Epithelial cell of proximal tubule (primary cell): ENCODE data around the gene VWA5A. TPM values are rescaled to one million over a fixed set of nuclear protein-coding genes. Genes with fewer than 3 reads are reported as not detected.

Experiments used
- DNase-seq: peaks from one replicate; pipeline ENCODE4 v3.0.0-alpha.2; 2011; ENCODE audit warnings: low read depth
- H3K4me3 ChIP-seq: 2 replicates; pipeline ENCODE4 v1.5.1; 2011; ENCODE audit warnings: low read depth, mild to moderate bottlenecking, low read length
- total RNA-seq: library from RNA; depleted of rRNA; stranded (reverse); fragments of >200 nt; gene quantifications from 2 replicates; pipeline ENCODE4 v1.2.3, GENCODE V29; 2015
- TF ChIP-seq, protein P1 (sequence below): conservative IDR thresholded peaks from 2 replicates; pipeline ENCODE4 v1.5.1; 2012; ENCODE audit warnings: low read depth, mild to moderate bottlenecking, low read length

VWA5A gene
- total RNA-seq, 1 donor from 2014 or later = 13.1 TPM

- DNase-seq = no peak
- TF ChIP-seq, protein P1, sequence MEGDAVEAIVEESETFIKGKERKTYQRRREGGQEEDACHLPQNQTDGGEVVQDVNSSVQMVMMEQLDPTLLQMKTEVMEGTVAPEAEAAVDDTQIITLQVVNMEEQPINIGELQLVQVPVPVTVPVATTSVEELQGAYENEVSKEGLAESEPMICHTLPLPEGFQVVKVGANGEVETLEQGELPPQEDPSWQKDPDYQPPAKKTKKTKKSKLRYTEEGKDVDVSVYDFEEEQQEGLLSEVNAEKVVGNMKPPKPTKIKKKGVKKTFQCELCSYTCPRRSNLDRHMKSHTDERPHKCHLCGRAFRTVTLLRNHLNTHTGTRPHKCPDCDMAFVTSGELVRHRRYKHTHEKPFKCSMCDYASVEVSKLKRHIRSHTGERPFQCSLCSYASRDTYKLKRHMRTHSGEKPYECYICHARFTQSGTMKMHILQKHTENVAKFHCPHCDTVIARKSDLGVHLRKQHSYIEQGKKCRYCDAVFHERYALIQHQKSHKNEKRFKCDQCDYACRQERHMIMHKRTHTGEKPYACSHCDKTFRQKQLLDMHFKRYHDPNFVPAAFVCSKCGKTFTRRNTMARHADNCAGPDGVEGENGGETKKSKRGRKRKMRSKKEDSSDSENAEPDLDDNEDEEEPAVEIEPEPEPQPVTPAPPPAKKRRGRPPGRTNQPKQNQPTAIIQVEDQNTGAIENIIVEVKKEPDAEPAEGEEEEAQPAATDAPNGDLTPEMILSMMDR = no peak
- H3K4me3 ChIP-seq = no peak overlapping the region
These were observed 21.9 kb upstream of the VWA5A start for GRCh38 chr11:124093330-124093729.

DNA sequence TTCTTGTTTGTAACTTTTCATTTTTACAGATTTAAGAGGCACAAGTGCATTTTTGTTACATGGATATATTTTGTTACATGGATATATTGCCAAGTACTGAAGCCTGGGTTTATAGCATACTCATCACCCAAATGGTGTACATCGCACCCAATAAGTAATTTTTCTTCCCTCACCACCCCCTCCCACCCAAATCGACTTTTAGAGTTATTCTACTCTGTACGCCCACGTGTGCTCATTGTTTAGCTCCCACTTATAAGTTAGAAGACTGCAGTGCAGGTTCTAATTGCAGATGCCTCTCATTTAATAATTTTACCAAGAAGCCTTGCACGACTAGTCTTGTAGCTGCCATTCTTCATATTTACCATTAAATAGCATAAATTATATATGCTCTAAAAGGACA, 20.5 kb upstream of the VWA5A start:
- TF ChIP-seq, protein P1 = no peak
- no peak overlapping the region for H3K4me3 ChIP-seq
- DNase-seq = no peak

GRCh38 chr11:124096364-124096763, 18.9 kb upstream of the VWA5A start:
- TF ChIP-seq, protein P1 = no peak
- H3K4me3 ChIP-seq = no peak overlapping the region
- no peak for DNase-seq

DNA sequence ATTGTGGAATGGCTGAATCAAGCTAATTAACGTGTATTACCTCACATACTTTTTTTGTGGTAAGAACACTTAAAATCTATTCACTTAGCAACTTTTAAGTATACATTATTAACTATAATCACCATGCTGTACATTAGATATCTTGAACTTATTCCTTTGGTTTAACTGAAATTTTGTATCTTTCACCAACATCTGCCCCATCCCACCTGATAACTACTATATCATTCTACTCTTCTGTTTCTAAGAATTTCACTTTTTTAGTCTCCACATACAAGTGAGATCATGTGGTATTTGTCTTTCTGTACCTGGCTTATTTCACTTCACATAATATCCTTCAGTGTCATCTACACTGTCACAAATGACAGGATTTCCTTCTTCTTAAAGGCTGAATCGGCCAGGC, 17.1 kb upstream of the VWA5A start:
- DNase-seq = no peak
- TF ChIP-seq, protein P1 = no peak
- H3K4me3 ChIP-seq = no peak overlapping the region

DNA sequence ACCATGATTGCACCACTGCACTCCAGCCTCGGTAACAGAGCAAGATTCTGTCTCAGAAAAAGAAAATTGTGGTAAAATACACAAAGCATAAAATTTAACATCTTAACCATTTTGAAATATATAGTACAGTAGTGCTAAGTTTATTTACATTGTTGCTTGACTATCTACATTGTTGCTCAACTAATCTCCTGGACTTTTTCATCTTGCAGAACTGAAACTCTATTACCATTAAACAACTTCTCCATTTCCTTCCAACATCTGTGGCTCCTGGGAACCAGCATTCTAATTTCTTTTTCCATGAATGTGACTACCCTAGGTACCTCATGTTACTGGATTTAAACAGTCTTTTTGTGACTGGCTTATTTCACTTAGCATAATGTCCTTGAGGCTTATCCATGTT, 13.5 kb upstream of the VWA5A start:
- no peak for DNase-seq
- TF ChIP-seq, protein P1 = no peak

DNA sequence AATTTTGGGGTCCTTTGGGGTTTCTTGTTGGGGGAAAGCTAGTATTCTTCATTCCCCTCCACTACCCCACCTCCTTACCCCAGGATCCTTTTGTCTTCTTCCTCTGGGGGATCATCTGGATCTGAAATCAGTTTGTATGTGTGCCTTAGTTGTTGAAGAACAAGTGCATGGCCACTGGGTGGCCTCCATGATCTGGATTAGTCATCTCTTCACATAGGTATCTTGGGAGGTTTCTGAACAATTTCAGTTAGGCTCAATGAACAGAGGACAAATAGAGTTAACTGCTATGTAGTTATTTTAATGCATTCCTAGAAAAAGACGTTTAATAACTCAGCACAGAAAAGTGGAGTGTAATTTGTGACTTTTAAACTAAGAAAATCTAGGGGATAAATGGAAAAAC, 7.1 kb upstream of the VWA5A start:
- TF ChIP-seq, protein P1 = peak; percentile 62
- DNase-seq = peak; percentile 3
- H3K4me3 ChIP-seq = no peak overlapping the region

More for the DNA sequence above, 13.5 kb upstream of the VWA5A start:
- H3K4me3 ChIP-seq = no peak overlapping the region

DNA sequence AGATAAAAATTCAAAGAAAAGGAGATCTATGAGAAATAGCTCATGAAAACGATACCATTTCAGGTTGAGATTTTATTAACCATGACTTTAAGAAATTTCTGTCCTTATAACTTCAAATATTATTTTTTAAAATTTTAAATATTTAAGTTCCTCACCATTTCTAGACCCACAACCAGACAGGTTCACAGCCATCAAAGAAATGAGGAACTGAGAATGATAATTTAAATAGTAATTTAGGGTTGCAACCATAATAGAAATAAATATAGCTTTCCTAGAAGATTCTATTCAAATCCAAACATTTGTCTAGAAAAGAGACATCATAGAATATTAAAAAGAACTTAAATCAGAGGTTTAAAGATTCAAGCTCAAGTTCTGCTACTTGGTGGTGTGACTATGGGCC, 5.9 kb upstream of the VWA5A start:
- TF ChIP-seq, protein P1 = no peak
- no peak overlapping the region for H3K4me3 ChIP-seq
- DNase-seq = no peak
